ENCODE data around the gene NUCB2. TPM values are rescaled to one million over a fixed set of nuclear protein-coding genes. Genes with fewer than 3 reads are reported as not detected.
"Not testable (repeated sequence)": the region's sequence is repeated elsewhere in the genome, so short reads cannot be mapped to it uniquely, and the experiment has no call there.

Gene NUCB2
- total RNA-seq (2014; rRNA removed) (23.4 and 27.6 TPM in 2 replicates), Bru-seq, nascent RNA (percentile 84 among the genes with signal in this experiment), BruChase-seq, experiment 1, labeled RNA remaining after a 6-hour chase (percentile 80 among the genes with signal in this experiment), BruChase-seq, experiment 2, labeled RNA remaining after a 2-hour chase (percentile 67 among the genes with signal in this experiment)
- long read RNA-seq, transcript NUCB2-208 (14 exons, 2,274 nt) = major isoform, 98 of 305 reads
- long read RNA-seq, partial matches to known transcripts = 126 of 305 reads
- long read RNA-seq, other reads (novel, unspliced or antisense) = 79 of 305 reads

DNA sequence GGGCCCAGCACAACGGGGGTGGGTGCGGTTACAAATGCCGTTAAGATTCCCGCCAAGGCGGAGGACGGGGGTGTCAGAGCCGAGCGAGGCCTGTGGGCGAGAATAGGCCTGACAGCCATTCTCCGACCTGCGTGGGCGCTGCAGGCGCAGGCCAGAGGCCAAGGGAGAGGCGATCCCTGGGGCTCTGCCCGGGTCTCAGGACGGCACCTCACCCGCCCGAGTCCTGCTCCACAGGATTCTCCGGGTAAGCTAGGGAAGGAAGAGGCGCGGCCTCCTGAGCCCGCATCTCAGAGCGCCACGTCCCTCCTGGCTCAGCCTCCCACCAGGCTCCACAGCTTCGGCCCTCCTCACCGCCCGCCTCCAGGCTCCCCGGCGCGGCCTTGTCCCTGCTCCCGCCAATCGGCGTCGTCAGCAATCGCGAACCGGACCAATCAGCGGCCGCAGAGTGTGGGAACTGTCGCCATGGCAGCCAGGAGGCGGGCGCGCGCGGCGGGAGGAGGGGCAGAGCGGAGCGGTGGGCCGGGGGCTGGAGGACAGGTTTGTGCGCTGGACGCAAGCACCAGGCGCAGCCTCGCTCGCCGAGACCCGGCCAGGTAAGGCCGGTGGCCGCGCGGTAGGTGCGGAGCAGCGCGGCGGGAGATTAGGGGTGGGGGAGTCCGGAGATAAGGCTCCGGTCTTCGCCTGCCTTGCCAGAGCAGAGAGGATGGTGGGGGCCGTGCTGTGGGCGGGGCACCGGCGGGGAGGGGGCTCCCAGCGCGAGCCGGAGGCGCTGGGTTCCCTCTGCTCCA lies at the start of gene NUCB2:
NUCB2 (plus strand) TSS at position 504 of the 788 bp plus-strand sequence. CDS start 18,585 bp downstream, outside the sequence.
- ATAC-seq (peak; percentile 95), DNase-seq (peak; percentile 94)
- Histone ChIP-seq H3F3A (ENCODE audit: low read length, unreplicated experiment) (no peaks in the 10 kb centered on the region), H3K9me3 (ENCODE audit: low read length) (no peaks in the 10 kb centered on the region), H4K20me1 (ENCODE audit: low read length) (no peaks in the 10 kb centered on the region), H3K27ac (ENCODE audit: low read length) (peak within 1 kb of the TSS; percentile 60), H3K9me2 (replicated peaks; ENCODE audit: low read length) (no peaks in the 10 kb centered on the region), H3K4me2 (ENCODE audit: low read length) (peak within 1 kb of the TSS; percentile 85), H3K4me1 (ENCODE audit: insufficient read depth, low read length) (peaks cover 12% of the 10 kb centered on the region), H3K79me2 (ENCODE audit: low read length) (peaks cover 14% of the 10 kb centered on the region; the same call in 1 of the 2 replicates), H3K36me3 (ENCODE audit: low read depth, low read length) (no peaks in the 10 kb centered on the region), H3K27me3 (ENCODE audit: low read length) (no peaks in the 10 kb centered on the region), H3K4me3 (ENCODE audit: low read length) (peak within 1 kb of the TSS; percentile 98), H3K9ac (ENCODE audit: low read length) (peak within 1 kb of the TSS; percentile 83), H2AFZ (ENCODE audit: low read length) (peak within 1 kb of the TSS; percentile 100)
- POLR2A ChIA-PET (ENCODE audit: unreplicated experiment) = interaction anchor here (0.6 kb wide), 1 partner anchor 72 kb away, joined by 3 read pairs; no protein-coding TSS in a partner anchor
- BruUV-seq (replicated peaks) = no TSS peak
- intact Hi-C loops (cut with micrococcal nuclease) = no loop called here
- CTCF ChIA-PET = interaction anchor here (0.9 kb wide), 1 partner anchor 9 kb away, joined by 8 read pairs; no protein-coding TSS in a partner anchor
- TF ChIP-seq, protein P1, sequence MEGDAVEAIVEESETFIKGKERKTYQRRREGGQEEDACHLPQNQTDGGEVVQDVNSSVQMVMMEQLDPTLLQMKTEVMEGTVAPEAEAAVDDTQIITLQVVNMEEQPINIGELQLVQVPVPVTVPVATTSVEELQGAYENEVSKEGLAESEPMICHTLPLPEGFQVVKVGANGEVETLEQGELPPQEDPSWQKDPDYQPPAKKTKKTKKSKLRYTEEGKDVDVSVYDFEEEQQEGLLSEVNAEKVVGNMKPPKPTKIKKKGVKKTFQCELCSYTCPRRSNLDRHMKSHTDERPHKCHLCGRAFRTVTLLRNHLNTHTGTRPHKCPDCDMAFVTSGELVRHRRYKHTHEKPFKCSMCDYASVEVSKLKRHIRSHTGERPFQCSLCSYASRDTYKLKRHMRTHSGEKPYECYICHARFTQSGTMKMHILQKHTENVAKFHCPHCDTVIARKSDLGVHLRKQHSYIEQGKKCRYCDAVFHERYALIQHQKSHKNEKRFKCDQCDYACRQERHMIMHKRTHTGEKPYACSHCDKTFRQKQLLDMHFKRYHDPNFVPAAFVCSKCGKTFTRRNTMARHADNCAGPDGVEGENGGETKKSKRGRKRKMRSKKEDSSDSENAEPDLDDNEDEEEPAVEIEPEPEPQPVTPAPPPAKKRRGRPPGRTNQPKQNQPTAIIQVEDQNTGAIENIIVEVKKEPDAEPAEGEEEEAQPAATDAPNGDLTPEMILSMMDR (conservative IDR thresholded peaks at IDR 0.05; ENCODE audit: low read depth, low read length) = no peak
- TF ChIP-seq EZH2 (IDR thresholded peaks at IDR 0.05; ENCODE audit: low read length, unreplicated experiment) (no peak), EZH2phosphoT487 (IDR thresholded peaks at IDR 0.05; ENCODE audit: borderline replicate concordance, low read length) (no peak)

DNA sequence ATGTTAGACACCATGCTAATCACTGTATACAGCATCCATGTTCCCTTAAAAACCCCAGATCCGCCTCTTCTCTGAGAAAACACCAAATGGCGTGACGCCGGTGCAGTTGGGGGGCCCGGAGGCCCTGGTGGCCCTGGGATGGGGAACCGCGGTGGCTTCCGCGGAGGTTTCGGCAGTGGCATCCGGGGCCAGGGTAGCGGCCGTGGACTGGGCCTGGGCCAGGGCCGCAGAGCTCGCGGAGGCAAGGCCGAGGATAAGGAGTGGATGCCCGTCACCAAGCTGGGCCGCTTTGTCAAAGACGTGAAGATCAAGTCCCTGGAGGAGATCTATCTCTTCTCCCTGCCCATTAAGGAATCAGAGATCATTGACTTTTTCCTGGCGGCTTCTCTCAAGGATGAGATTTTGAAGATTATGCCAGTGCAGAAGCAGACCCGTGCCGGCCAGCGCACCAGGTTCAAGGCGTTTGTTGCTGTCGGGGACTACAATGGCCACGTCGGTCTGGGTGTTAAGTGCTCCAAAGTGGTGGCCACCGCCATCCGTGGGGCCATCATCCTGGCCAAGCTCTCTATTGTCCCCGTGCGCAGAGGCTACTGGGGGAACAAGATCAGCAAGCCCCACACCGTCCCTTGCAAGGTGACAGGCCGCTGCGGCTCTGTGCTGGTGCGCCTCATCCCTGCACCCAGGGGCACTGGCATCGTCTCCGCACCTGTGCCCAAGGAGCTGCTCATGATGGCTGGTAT lies 48.2 kb upstream of the NUCB2 start:
- H3K27ac ChIP-seq (ENCODE audit: low read length); intact Hi-C loops (cut with micrococcal nuclease); POLR2A ChIA-PET (ENCODE audit: unreplicated experiment); H3K27me3 ChIP-seq (ENCODE audit: low read length); H3K79me2 ChIP-seq (ENCODE audit: low read length); H3K9me2 ChIP-seq (replicated peaks; ENCODE audit: low read length); H4K20me1 ChIP-seq (ENCODE audit: low read length); H3K4me2 ChIP-seq (ENCODE audit: low read length); CTCF ChIA-PET; H3K4me1 ChIP-seq (ENCODE audit: insufficient read depth, low read length); H2AFZ ChIP-seq (ENCODE audit: low read length); BruUV-seq (replicated peaks); H3K36me3 ChIP-seq (ENCODE audit: low read depth, low read length); DNase-seq; ATAC-seq; H3K9ac ChIP-seq (ENCODE audit: low read length); H3K4me3 ChIP-seq (ENCODE audit: low read length); H3K9me3 ChIP-seq (ENCODE audit: low read length); H3F3A ChIP-seq (ENCODE audit: low read length, unreplicated experiment): not testable (repeated sequence)

Measured in PC-3 (cell line).